GM21515 (cell line): Measurements from ENCODE around the gene LRRTM1.

Experiments used
- ATAC-seq: cut with Tn5 transposase; IDR thresholded peaks from one replicate; pipeline ENCODE4 v1.9.1; 2021; ENCODE audit not compliant: unreplicated experiment

The LRRTM1 gene, protein sequence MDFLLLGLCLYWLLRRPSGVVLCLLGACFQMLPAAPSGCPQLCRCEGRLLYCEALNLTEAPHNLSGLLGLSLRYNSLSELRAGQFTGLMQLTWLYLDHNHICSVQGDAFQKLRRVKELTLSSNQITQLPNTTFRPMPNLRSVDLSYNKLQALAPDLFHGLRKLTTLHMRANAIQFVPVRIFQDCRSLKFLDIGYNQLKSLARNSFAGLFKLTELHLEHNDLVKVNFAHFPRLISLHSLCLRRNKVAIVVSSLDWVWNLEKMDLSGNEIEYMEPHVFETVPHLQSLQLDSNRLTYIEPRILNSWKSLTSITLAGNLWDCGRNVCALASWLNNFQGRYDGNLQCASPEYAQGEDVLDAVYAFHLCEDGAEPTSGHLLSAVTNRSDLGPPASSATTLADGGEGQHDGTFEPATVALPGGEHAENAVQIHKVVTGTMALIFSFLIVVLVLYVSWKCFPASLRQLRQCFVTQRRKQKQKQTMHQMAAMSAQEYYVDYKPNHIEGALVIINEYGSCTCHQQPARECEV

DNA sequence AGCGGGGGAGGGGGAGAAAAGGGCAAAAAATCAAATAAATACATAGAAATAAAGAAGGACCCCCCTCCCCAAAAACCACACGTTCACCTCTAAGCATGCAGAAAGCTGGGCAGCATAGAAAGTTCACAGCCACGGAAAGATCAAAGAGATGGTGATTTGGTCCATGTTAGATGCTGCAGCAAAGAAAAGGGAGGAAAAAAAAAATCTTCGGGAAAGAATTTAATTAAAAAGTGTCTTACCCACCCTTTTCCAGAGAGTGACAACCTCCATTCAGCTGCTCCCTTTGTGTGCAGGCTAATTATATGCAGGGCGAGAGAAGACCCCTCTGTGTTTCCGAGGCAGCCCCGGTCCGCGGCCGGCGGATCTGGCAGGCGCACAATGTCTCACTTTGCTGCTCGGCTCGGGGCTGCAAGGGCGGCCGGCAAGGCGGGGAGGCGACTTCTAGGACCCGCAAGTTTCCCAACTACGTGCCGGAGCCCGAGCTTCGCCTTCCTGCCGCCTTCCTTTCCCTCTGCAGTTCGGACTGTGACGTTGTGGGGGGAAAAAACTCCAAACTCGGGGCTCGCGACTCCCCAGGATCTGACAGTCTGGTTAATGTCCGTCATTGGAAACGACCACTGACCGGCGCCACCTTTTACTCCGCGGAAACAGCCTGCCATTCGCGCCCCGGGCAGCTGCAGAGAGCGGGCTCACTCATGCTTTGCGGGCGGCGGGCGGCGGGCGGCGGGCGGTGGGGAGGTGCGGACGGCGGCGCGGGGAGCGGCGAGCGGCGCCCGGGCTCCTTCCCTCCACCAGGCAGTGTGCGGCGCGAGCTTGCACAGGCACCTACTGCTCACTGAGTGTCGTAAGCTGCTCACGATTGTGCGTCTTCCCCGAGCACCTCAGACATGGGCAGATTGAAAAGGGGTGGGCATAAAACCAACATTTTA, at the start of gene LRRTM1:
Gene LRRTM1 (minus strand): TSS at position 844 of the 929 bp plus-strand sequence. CDS start 933 bp downstream, outside the sequence.
- ATAC-seq: no peak

DNA sequence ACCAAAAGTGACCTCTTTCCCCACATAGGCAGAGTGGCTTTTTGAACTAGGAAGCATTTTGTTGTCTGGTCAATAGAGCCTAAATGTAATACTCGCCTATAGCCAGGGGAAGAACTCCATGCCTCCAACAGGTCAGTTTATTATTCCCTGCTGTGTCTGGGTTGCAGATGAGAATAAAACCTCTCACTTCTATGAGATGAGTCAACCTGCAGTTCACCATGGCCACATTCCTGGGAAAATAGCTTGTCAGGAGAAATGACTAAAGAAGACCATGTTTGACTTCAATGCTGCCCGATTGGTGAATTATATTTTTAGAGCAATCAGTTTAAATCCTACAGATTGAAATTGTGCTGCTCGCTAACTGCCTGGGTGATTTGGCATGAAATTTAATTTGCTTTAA, 46.7 kb upstream of the LRRTM1 start:
- ATAC-seq: no peak

DNA sequence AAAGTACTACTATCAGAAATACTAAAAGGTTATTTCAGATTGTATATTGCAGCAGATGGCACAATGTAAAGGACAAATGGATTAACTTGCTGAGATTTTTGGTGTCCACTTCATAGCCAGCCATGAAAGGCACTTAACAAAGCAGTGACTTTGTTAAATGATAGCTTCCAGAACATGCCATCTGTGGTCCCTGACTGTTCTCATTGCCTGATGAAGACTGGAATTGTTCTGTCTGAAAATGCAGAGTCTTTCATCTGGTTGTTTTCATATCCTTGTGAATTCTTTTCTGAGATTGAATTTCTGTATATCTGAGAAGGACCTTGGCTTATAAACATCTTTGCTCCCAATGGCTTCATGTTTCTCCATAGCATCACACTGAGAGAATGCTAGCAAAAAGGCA, 44.4 kb upstream of the LRRTM1 start:
- no peak for ATAC-seq

DNA sequence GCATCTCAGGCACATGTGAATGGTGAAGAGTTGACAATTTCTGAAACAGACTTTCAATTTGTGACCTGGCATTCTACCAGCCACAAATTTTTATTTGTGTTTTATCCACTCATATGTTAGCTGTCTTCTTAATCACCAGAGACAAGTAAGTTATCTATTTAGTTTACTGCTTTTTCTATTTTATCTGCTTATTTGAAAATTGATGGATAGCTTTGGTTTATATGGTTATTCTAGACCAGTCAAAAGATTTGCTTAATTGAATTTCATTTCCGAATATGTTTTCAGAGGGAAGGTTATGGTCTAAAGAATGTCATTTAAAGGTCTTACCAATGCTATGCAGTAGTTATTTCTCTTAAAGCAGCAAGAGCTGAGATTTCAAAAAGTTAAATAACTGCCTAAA, 43.5 kb upstream of the LRRTM1 start:
- ATAC-seq: no peak

DNA sequence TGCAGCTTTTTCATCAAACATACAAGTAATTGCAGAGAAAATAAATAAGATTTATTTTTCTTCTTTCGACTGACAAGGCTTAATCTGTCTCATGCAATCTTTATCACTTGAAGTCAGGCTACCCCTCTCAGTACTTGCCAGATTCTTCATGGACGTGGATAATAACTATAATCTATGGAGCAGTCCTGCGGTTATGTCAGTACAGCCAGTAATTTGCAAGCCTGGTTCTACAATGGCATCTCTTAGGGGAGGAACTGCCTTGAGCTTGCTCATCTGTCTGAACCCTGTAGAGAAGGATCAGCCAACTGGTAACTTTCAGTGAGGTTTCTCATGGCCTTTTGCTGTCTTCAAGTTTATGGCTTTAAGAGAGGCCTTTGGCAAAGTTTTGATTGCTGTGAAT, 35.5 kb upstream of the LRRTM1 start:
- ATAC-seq: no peak

DNA sequence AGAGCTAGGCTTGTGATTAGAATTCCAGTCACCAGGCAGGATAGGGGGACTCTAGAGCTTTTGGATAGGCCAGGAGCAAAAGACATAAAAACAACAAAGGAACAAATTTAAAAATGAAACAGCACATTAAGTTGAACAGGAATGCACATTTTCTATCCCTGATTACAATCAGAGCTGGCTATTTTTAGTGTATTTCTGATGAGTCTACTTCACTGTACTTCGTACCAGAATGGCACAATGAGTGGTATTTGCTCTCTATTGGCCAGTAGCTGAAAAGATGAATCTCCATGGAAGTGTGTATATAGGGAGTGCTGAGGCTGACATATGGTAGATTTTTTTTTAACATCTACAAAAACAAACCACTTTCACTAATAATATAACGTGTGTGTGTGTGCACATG, 34.2 kb upstream of the LRRTM1 start:
- no peak for ATAC-seq

DNA sequence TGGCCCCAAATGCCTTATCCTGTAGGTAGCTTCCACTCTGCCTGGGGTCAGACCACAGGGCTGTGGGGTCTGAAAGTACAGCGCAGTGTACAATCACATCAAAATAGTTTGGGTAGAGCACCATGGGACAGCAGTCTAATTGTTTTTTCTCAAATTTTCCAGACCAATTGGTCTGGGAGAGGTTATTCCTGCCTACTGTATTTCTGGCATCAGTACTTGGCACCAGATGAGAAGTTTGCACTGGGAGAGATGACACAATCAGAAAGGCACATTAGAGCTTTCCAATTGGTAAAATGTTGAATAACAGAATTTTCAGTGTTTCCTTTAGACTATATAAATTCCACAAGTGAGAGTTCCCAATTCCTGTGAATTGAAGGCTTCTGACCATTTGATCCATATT, 30.9 kb upstream of the LRRTM1 start:
- no peak for ATAC-seq

DNA sequence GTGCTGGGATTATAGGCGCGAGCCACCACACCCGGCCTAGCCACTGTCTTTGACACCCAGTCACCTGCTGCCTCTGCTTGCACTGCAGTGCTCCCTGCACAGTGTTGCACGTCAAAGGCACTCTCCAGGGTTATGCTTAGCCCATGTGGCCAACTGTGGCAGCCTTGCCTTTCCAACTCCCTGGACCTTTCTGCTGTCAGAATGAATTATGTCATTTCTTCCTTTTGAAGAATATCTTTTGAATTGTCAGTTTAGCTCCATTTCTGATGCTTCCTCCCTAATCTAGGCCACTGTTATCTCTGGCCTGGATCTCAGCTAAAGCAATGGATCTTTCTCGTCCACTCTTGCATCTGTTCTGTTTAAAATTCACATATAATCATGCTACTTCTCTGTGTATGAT, 29.3 kb upstream of the LRRTM1 start:
- ATAC-seq: no peak

DNA sequence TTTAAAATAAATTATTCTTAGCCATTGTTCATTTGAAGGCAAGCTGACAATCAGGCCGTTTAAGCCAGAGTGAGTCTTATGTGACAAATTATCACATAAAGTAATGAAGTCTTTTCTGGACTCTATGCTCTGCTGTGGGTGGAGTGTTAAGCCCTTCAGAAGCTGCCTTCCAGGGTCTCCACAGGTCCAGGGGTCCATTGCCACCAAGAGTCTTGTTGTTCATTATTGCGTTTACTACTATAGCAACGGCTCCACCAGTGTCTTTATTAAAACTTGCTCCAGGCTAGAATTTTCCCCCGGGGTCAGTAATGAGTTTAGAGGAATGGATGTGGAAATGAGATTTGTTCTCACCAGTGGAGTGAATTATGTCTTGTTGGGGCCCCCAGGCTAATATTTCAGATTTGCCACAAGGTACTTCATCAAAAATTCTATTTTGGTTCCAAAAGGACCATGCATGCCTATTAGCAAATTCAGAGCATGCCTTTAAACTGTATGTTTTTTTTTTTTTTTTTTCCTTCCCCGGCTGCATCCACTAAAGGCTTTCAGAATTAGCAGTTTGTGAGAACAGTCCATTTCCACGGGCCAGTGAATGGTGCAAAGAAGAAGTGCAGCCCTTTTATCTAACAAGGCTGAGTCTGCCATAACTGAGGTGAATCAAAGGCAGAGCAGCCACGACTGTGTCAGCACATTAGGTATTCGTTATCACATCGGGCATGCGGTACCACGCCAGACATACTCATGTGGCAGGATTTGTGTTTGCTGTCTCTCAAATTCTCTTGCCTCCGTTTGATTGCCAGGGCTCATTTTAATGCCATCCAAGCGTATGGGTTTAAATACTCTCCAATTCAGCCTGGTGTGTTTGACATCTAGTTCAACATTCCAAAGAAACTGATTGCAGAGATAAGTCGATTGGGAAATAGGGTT, 26.2 kb upstream of the LRRTM1 start:
- no peak for ATAC-seq

DNA sequence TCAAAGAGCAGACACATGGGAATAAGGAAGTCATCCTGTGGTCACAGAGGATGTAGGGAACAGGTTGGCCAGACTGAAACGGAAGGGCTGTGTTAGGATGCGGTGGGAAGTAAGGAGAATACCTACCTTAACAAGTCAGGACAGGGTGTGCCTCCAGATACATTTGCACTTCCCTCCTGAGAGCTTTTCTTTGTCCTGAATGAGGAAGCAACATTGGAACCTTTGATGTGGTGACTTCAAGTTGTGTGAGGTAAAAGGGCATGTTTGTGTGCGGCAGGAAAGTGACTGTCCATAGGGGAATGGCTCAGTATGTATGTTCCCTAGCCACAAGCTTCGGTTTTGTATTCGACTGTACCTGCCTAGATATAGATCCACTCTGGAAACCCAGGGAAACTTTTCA, 24.9 kb upstream of the LRRTM1 start:
- no peak for ATAC-seq

DNA sequence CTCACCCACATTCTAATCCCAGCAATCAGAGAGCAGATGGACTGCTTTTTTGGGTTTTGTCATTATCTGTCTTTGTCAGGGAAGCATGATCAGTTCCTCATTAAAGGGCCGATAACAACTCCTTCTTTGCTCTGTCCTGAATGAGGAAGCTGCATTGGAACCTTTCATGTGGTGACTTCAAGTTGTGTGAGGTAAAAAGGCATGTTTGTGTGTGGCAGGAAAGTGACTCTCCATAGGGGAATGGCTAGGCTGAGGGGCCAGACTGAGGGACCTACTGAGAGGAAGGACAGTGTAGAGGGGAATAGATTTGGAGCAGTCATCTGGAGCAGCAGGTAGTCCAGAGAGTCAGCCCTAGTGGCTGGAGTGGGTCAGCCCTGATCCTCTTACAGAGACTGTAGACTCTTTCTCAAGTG, 23.6 kb upstream of the LRRTM1 start:
- ATAC-seq: no peak

DNA sequence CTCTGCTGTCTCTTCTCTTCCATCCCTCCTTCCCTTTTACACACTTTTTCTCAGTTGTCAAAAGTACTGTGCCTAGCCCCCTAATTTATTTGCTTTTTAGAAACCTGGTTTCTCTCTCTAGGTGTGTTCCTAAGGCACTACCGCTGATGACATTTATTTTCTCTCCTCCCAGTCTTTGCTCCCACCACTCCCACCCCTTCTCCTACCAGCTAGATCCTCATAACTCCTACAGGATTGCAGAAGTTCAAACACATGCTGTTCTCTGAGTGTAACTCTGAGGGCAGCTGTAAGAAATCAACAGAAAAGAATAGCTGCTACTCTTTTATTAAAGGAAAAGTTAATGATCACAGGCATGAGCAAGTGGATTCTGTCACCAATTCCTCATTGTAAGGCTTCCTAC, 22.3 kb upstream of the LRRTM1 start:
- ATAC-seq: no peak

DNA sequence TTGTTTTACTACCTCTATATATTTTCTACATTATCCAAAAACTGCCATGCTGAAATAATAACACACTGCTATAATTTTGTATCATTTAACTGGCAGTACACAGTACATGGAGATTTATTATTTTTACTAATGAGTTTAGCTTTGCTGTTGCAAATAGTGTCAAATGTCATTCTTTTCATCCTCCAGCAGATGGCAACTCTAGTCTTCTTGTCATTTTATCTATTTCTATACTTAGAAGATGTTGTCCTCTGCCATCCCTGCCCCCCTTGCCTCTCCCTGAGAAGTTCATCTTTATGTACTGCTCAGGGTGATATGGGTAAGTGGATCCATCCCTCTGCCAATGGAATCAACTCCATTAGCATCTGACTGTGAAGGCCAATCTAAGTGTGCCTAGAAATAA, 21.7 kb upstream of the LRRTM1 start:
- ATAC-seq: no peak

DNA sequence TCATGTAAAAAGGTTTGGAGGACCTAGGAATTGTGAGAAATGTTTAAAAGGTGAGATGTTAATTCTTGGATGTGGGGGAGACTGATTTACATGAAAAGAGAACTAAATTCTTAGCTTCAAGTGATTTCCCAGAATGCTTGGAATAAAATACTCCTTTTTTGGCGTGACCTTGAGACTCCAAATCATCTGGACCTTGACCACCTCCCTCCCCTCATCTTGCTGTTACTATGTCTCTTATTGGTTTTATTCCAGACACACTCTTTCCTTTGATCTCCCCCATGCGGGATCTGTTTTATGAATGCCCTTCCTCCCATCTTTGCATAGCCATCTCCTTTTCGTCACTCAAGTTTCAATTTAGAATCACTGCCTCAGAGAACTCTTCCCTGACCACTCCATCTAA, 20.0 kb upstream of the LRRTM1 start:
- no peak for ATAC-seq

DNA sequence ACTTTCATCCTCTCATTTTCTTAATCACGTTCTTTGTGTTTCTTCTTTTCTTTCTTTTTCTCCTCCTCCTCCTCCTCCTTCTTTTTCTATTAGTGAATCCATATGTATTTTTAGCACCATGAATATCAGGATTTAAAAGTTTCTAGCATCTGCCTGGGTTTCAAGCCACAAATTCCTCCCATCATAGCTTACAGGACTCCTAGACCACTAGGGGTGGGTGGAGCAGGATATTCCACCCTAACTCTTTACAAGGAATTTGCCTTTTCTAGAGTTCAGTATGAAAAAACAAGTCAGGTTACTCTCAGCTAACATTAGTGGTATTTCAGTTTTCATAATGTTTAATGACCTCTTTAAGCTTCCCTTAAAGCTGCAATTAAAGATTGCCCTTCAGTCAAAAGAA, 19.1 kb upstream of the LRRTM1 start:
- ATAC-seq: no peak

DNA sequence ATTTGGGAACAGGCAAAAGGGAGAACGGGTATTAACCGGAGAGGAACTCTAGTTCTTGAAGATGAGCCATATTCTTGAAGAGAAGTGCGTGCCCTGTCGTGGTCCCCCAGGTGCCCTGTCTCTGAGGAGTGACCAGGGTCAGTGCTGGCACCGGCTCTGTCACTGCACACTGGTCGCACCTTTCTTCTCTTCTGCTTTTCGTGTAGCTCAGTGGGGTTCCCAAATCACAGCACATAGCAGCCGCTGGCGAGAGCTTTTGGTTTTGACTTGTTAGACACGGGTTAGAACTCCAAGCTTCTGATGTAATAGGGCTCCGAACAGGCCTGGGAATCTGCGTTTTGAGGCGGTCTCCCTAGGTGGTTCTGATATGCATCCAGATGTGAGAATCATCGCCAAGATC, 18.4 kb upstream of the LRRTM1 start:
- ATAC-seq: no peak

DNA sequence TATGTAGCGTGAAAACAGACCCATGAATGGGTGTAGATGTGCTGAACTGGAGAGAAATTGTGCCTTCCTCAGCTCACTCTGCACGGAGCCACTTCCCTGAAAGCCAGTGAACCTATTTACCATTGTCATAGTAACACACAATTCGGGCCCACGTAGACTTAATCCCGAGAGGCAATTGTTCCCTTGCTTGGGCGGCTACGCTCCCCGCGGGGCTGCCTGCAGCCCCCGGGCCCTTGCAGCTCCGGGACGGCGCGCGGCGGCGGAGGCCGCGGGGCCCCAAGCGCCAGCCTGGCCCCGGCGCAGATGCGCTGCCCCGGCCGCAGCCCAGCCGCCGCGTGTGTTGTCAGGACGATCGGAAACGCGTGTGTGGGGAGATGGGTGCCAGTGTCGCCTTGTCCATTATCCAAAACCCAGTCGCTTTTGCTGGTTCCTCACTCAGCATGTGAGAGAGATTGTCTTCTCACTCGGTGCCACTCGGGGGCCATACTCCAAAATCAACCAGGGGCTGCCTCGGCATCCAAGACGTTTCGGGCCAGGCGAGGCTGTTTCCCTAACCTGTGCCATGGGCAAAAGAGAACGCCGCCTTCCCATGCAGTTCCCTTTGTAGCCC, 17.9 kb upstream of the LRRTM1 start:
- ATAC-seq: no peak

DNA sequence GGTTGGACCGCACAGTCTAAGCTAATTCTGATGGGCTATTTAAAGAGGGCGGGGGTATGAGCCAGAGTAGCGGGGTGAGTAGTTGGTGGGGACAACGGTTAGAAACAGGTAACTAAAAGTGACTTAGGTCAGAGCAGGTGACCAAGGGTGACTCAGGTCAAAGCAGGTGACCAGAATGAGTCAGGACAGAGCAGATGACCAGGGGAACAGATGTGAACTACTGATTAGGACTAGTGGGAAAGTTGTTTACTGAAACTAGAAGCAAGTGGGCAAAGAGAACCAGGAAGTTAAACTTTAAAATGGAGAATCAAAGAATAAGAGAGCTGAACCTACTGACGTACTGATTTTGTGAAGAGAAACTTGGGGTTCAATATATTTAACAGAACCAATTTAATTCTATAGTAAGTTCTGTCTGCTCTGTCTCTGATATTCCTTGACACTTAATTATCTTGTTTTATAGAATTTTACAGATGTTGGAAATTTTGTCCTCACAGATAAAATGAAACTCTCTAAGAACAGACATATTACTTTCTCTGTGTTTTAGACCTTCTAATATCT, 7.8 kb upstream of the LRRTM1 start:
- no peak for ATAC-seq

DNA sequence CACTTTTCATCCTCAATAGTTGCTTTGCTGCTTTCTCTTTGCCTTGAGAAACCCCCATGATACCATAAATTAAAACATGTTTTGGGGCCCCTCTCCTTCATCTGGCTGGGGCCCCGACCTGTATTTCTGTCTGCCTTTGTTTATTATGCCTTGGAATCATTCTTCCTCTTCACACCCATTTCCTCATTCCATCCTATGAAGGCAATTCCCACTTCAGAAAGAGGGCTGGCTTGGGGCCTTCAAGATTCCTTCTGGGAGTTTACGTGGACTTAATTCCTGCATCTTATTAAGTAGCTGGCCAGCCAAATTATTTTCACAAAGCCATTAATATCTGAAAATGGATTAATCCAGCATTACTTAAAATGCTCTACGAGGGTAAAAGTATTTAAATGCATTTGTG, 6.8 kb upstream of the LRRTM1 start:
- ATAC-seq: no peak
